ENCODE results near the gene KCTD2. TPM values are rescaled to one million over a fixed set of nuclear protein-coding genes. Genes with fewer than 3 reads are reported as not detected.

KCTD2 gene
- total and polyA plus RNA-seq, 2 of the 13 experiments (the other 11 are each of a cell fraction or from before 2014, with no cell fraction given), result 28.3 to 32.6 TPM

GRCh38 chr17:75033346-75034235, 13.4 kb upstream of the KCTD2 start (continued):
- TF ChIP-seq KDM3A (CRISPR knock-in tag; IDR thresholded peaks at IDR 0.05; ENCODE audit: low read depth) (peak; percentile 64; the same call in 1 of the 2 replicates), MTA1 (CRISPR knock-in tag; IDR thresholded peaks at IDR 0.05; ENCODE audit: borderline replicate concordance) (peak; percentile 66), IKZF5 (CRISPR knock-in tag; IDR thresholded peaks at IDR 0.05) (peak; percentile 94), HOXA3 (CRISPR knock-in tag; IDR thresholded peaks at IDR 0.05) (peak; percentile 88), EZH2 (conservative IDR thresholded peaks at IDR 0.05; ENCODE audit: low read depth, low read length) (no peak), MEIS2 (CRISPR knock-in tag; IDR thresholded peaks at IDR 0.05) (peak; percentile 86), ZFP41 (CRISPR knock-in tag; IDR thresholded peaks at IDR 0.05; ENCODE audit: borderline replicate concordance) (no peak; the same call in 1 of the 2 replicates), SOX5 (CRISPR knock-in tag; IDR thresholded peaks at IDR 0.05; ENCODE audit: borderline replicate concordance) (no peak; the same call in 1 of the 2 replicates), RFX3 (CRISPR knock-in tag; IDR thresholded peaks at IDR 0.05) (peak; percentile 40; the same call in 1 of the 2 replicates), ZNF367 (CRISPR knock-in tag; IDR thresholded peaks at IDR 0.05; ENCODE audit: borderline replicate concordance) (no peak; the same call in 1 of the 2 replicates), ZNF777 (CRISPR knock-in tag; IDR thresholded peaks at IDR 0.05) (no peak; the same call in 1 of the 2 replicates), MED1 (CRISPR knock-in tag; IDR thresholded peaks at IDR 0.05) (peak; percentile 84), EP300 (IDR thresholded peaks at IDR 0.05; ENCODE audit: low read depth in 2 of 2, low read length in 2 of 2) (no peak), EP300 (CRISPR knock-in tag; IDR thresholded peaks at IDR 0.05; ENCODE audit: borderline replicate concordance) (peak; percentile 36; the same call in 1 of the 2 replicates), SAP130 (CRISPR knock-in tag; IDR thresholded peaks at IDR 0.05; ENCODE audit: low read depth) (peak; percentile 95), SYNCRIP (IDR thresholded peaks at IDR 0.05; ENCODE audit: insufficient read depth, low read depth, low read length) (no peak), THYN1 (CRISPR knock-in tag; IDR thresholded peaks at IDR 0.05; ENCODE audit: borderline replicate concordance, low read depth) (no peak), TEAD2 (CRISPR knock-in tag; IDR thresholded peaks at IDR 0.05) (no peak), RNF2 (conservative IDR thresholded peaks at IDR 0.05; ENCODE audit: low read depth) (peak; percentile 69), BCL6 (CRISPR knock-in tag; IDR thresholded peaks at IDR 0.05) (peak; percentile 86), SRSF9 (IDR thresholded peaks at IDR 0.05; ENCODE audit: borderline replicate concordance, insufficient read depth, low read depth, low read length, poor library complexity, severe bottlenecking) (no peak), NFE2 (CRISPR knock-in tag; IDR thresholded peaks at IDR 0.05) (no peak), ZBTB38 (CRISPR knock-in tag; IDR thresholded peaks at IDR 0.05) (peak; percentile 73; the same call in 1 of the 2 replicates)
- TF ChIP-seq, protein P1, sequence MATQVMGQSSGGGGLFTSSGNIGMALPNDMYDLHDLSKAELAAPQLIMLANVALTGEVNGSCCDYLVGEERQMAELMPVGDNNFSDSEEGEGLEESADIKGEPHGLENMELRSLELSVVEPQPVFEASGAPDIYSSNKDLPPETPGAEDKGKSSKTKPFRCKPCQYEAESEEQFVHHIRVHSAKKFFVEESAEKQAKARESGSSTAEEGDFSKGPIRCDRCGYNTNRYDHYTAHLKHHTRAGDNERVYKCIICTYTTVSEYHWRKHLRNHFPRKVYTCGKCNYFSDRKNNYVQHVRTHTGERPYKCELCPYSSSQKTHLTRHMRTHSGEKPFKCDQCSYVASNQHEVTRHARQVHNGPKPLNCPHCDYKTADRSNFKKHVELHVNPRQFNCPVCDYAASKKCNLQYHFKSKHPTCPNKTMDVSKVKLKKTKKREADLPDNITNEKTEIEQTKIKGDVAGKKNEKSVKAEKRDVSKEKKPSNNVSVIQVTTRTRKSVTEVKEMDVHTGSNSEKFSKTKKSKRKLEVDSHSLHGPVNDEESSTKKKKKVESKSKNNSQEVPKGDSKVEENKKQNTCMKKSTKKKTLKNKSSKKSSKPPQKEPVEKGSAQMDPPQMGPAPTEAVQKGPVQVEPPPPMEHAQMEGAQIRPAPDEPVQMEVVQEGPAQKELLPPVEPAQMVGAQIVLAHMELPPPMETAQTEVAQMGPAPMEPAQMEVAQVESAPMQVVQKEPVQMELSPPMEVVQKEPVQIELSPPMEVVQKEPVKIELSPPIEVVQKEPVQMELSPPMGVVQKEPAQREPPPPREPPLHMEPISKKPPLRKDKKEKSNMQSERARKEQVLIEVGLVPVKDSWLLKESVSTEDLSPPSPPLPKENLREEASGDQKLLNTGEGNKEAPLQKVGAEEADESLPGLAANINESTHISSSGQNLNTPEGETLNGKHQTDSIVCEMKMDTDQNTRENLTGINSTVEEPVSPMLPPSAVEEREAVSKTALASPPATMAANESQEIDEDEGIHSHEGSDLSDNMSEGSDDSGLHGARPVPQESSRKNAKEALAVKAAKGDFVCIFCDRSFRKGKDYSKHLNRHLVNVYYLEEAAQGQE (IDR thresholded peaks at IDR 0.05; ENCODE audit: borderline replicate concordance in 1 of 2, low read depth in 1 of 2, low read length in 2 of 2), result peak in 1 of 2 experiments; percentile 41; a peak in 1 of 4 replicates

All from HepG2 (cell line).